ENCODE results near the gene LSM11.
"Not testable (repeated sequence)": the region's sequence is repeated elsewhere in the genome, so short reads cannot be mapped to it uniquely, and the experiment has no call there.

Gene LSM11
- long read RNA-seq, partial matches to known transcripts: 0 of 5 reads
- long read RNA-seq, other reads (novel, unspliced or antisense): 5 of 5 reads

DNA sequence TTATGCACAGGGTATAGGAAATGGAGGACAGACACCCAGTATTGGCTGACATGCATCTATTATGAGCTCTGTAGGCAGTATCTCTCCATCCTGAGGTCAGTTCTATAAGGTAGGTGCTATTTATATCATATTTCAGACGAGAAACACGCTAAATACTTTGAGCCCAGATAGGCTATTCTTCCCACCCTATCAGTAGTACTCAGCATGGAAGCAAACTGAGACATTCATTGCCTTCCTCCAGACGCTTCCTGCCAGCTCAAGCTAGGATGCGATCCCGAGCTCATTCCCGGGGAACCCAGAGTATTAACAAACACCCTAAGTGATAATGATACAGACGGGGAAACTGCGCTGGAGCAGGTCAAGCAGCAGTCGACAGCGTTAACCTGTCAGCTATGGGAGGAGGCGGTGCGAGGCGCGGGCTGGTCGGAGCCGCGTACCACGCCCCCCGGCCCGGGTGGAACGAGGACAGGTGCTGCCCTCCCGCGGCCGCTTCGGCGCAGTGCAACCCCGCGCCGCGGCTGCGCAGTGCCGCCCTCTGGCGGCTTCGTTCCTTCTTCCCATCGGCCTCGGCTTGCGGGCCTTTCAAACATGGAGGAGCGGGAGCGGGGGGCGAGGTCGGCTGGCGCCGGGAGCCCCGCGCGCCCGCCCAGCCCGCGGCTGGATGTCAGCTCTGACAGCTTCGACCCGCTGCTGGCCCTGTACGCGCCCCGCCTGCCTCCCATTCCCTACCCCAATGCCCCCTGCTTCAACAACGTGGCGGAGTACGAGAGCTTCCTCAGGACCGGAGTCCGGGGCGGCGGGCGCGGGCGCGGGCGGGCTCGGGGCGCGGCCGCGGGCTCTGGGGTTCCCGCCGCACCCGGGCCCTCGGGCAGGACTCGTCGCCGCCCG, at the start of gene LSM11:
Gene LSM11, plus strand, starts transcription at position 550 of the 888 bp plus-strand sequence. Its CDS starts 39 bp downstream, at position 589.
- DNase-seq (ENCODE audit: low read depth in 1 of 2, low spot score in 1 of 2): peak; percentile 63 to 87
- H3K4me3 ChIP-seq (replicated peaks; ENCODE audit: insufficient read depth, low read length): peak within 1 kb of the TSS; percentile 74
- H3K27me3 ChIP-seq (ENCODE audit: insufficient read depth, poor library complexity, severe bottlenecking): no peaks in the 10 kb centered on the region
- H3K27ac ChIP-seq (replicated peaks): peak within 1 kb of the TSS; percentile 62
- TF ChIP-seq CTCF (IDR thresholded peaks at IDR 0.05; ENCODE audit: insufficient read depth, low read length) (peak; percentile 97), REST (IDR thresholded peaks at IDR 0.05; ENCODE audit: insufficient replicate concordance, low read depth) (no peak)

- DNase-seq (ENCODE audit: low read depth in 1 of 2, low spot score in 1 of 2); H3K4me3 ChIP-seq (replicated peaks; ENCODE audit: insufficient read depth, low read length); H3K27me3 ChIP-seq (ENCODE audit: insufficient read depth, poor library complexity, severe bottlenecking); H3K27ac ChIP-seq (replicated peaks): not testable (repeated sequence)
Measured at GRCh38 chr5:157693816-157694215, 49.7 kb upstream of the LSM11 start.

GRCh38 chr5:157696154-157696553, 47.4 kb upstream of the LSM11 start:
- not testable (repeated sequence) for H3K4me3 ChIP-seq (replicated peaks; ENCODE audit: insufficient read depth, low read length); DNase-seq (ENCODE audit: low read depth in 1 of 2, low spot score in 1 of 2); H3K27ac ChIP-seq (replicated peaks); H3K27me3 ChIP-seq (ENCODE audit: insufficient read depth, poor library complexity, severe bottlenecking)

DNA sequence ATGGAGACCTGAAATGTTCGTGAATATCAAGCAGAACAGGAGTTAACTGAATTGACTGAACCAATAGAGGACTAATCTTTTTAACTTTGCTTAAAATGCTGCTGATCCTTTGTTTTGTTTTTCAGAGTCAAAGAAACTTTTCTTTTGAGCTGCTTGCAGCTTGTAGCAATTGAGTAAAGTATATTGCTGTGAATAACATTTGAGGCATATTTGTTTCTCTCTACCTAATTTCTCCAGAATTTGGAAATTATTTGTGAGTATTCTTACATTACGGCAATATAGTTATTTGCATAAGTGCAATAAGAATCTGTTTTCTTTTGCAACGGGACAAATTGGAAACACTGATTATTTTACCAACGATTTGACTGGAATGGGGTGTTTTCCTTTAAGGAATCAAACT, 44.8 kb upstream of the LSM11 start:
- H3K4me3 ChIP-seq (replicated peaks; ENCODE audit: insufficient read depth, low read length); DNase-seq (ENCODE audit: low read depth in 1 of 2, low spot score in 1 of 2); H3K27me3 ChIP-seq (ENCODE audit: insufficient read depth, poor library complexity, severe bottlenecking); H3K27ac ChIP-seq (replicated peaks): not testable (repeated sequence)

DNA sequence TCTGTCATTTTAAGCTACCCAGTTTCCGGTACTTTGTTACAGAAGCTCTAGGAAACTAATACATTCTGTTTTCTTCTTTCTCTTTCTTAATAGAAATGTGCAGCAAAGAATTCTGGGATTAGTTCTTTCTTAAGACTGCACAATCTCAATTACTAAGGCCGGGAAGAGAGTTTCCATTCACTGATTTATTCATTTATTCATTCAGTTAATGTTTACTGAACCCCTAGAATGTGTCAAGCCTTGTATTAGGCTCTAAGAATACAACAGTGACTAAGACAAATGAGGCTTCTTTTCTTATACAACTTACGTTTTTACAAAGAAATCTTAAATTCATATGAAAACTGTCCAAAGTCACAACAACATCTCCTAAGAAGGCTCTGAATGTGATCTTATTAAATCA, 39.8 kb upstream of the LSM11 start:
- Histone ChIP-seq H3K27me3 (ENCODE audit: insufficient read depth, poor library complexity, severe bottlenecking) (peaks cover 4% of the 10 kb centered on the region), H3K27ac (replicated peaks) (no peak overlapping the region), H3K4me3 (replicated peaks; ENCODE audit: insufficient read depth, low read length) (no peak overlapping the region)
- DNase-seq (ENCODE audit: low read depth in 1 of 2, low spot score in 1 of 2): no peak
- TF ChIP-seq POLR2AphosphoS5 (IDR thresholded peaks at IDR 0.05; ENCODE audit: low read depth): no peak
- TF ChIP-seq REST (IDR thresholded peaks at IDR 0.05; ENCODE audit: insufficient replicate concordance, low read depth): no peak
- no peak for TF ChIP-seq CTCF (IDR thresholded peaks at IDR 0.05; ENCODE audit: insufficient read depth, low read length)
- TF ChIP-seq GABPA (IDR thresholded peaks at IDR 0.05; ENCODE audit: low read depth): no peak
- no peak for TF ChIP-seq SPI1 (IDR thresholded peaks at IDR 0.05; ENCODE audit: borderline replicate concordance, low read depth)

Measured in HL-60 (cell line).